Activated B cell treated with CpG ODN at 0.5 μM for 24 hours (primary cell): ENCODE results near the gene SIGLEC12. TPM values are rescaled to one million over a fixed set of nuclear protein-coding genes. Genes with fewer than 3 reads are reported as not detected.

ENCODE experiments used
- ATAC-seq: fragments of 200-7000 bp; cut with Tn5 transposase; one replicate; pipeline ENCODE4 v1.10.0; 2021; ENCODE audit warnings: low read depth, mild to moderate bottlenecking, moderate library complexity
- CTCF ChIA-PET: fragments of 350-600 bp; sonication (Branson Sonifier 250); formaldehyde crosslinking; loops from one replicate; lab custom pipeline; 2021; ENCODE audit warnings: antibody characterized with exemption; lab: Charles Lee
- POLR2A ChIA-PET: fragments of 350-600 bp; sonication (Branson Sonifier 250); formaldehyde crosslinking; loops from one replicate; lab custom pipeline; 2021; ENCODE audit warnings: antibody characterized with exemption; lab: Charles Lee
- DNase-seq: peaks from one replicate; pipeline ENCODE4 v3.0.0; 2022
- H3K27ac Mint-ChIP-seq: one replicate; pipeline ENCODE4 v1.8.0; 2020; ENCODE audit warnings: mixed read lengths
- H3K27me3 Mint-ChIP-seq: one replicate; pipeline ENCODE4 v1.8.0; 2021; ENCODE audit warnings: mixed read lengths
- H3K36me3 Mint-ChIP-seq: one replicate; pipeline ENCODE4 v1.8.0; 2021; ENCODE audit warnings: low read depth, mixed read lengths
- H3K4me1 Mint-ChIP-seq: one replicate; pipeline ENCODE4 v1.8.0; 2021; ENCODE audit warnings: mixed read lengths
- H3K4me3 Mint-ChIP-seq: one replicate; pipeline ENCODE4 v1.8.0; 2020; ENCODE audit warnings: mild to moderate bottlenecking, mixed read lengths
- H3K9me3 Mint-ChIP-seq: one replicate; pipeline ENCODE4 v1.8.0; 2020; ENCODE audit warnings: mixed read lengths
- intact Hi-C: fragments of 100-400 bp; cut with micrococcal nuclease; formaldehyde crosslinking; loops from one replicate; pipeline ENCODE4 v1.15.1; 2024
- total RNA-seq: library from RNA; stranded (reverse); gene quantifications from 2 replicates; pipeline ENCODE4 v1.2.3, GENCODE V29; 2022
- TF ChIP-seq, protein P1 (sequence below): fragments of 200-600 bp; IDR thresholded peaks from one replicate; pipeline ENCODE4 v1.8.0; 2022; ENCODE audit warnings: antibody characterized with exemption, mild to moderate bottlenecking

The SIGLEC12 gene
- total RNA-seq, 1 donor from 2014 or later: not detected

- Mint-ChIP-seq H3K4me1 (no peaks in the 10 kb centered on the region), H3K27ac (no peak overlapping the region), H3K36me3 (no peaks in the 10 kb centered on the region), H3K27me3 (peaks cover 16% of the 10 kb centered on the region), H3K4me3 (no peak overlapping the region), H3K9me3 (no peaks in the 10 kb centered on the region)
- CTCF ChIA-PET: no interaction called here
- DNase-seq (no peak), ATAC-seq (no peak)
- TF ChIP-seq, protein P1, sequence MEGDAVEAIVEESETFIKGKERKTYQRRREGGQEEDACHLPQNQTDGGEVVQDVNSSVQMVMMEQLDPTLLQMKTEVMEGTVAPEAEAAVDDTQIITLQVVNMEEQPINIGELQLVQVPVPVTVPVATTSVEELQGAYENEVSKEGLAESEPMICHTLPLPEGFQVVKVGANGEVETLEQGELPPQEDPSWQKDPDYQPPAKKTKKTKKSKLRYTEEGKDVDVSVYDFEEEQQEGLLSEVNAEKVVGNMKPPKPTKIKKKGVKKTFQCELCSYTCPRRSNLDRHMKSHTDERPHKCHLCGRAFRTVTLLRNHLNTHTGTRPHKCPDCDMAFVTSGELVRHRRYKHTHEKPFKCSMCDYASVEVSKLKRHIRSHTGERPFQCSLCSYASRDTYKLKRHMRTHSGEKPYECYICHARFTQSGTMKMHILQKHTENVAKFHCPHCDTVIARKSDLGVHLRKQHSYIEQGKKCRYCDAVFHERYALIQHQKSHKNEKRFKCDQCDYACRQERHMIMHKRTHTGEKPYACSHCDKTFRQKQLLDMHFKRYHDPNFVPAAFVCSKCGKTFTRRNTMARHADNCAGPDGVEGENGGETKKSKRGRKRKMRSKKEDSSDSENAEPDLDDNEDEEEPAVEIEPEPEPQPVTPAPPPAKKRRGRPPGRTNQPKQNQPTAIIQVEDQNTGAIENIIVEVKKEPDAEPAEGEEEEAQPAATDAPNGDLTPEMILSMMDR: no peak
- POLR2A ChIA-PET: no interaction called here
- intact Hi-C loops: no loop called here
Observed at GRCh38 chr19:51485960-51486660, 15.5 kb downstream of the SIGLEC12 start.

DNA sequence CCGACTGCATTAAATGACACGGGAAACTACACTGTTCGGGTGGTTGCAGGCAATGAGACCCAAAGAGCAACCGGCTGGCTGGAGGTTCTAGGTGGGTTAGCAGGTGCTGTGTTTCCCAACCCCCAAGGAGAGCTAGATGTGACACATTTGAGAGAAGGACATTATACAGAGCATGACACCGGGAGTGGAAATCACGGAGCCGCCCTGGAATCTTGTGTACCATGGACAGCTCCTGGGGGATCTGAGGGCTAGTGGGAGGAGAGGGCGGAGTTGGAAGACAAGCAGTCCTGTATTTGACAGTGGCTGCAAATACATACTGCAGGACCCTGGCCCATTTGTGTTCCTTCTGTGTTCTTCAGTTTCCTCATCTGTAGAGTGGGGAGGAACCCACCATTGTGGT, 21.0 kb downstream of the SIGLEC12 start:
- POLR2A ChIA-PET: no interaction called here
- H3K27me3 Mint-ChIP-seq: peaks cover 33% of the 10 kb centered on the region
- no peaks in the 10 kb centered on the region for H3K4me1 Mint-ChIP-seq
- no peak overlapping the region for H3K27ac Mint-ChIP-seq
- no peaks in the 10 kb centered on the region for H3K36me3 Mint-ChIP-seq
- H3K4me3 Mint-ChIP-seq: no peak overlapping the region
- no peaks in the 10 kb centered on the region for H3K9me3 Mint-ChIP-seq
- TF ChIP-seq, protein P1: no peak
- no peak for ATAC-seq
- CTCF ChIA-PET: no interaction called here
- no peak for DNase-seq
- intact Hi-C loops: no loop called here

GRCh38 chr19:51479531-51480331, 21.9 kb downstream of the SIGLEC12 start:
- POLR2A ChIA-PET: no interaction called here
- H3K27ac Mint-ChIP-seq: no peak overlapping the region
- ATAC-seq (no peak), DNase-seq (no peak)
- intact Hi-C loops: no loop called here
- peaks cover under 1% of the 10 kb centered on the region for H3K4me1 Mint-ChIP-seq
- H3K27me3 Mint-ChIP-seq: peaks cover 30% of the 10 kb centered on the region
- H3K9me3 Mint-ChIP-seq: no peaks in the 10 kb centered on the region
- TF ChIP-seq, protein P1: no peak
- no peak overlapping the region for H3K4me3 Mint-ChIP-seq
- H3K36me3 Mint-ChIP-seq: no peaks in the 10 kb centered on the region
- CTCF ChIA-PET: interaction anchor here (1.3 kb wide), 1 partner anchor 177 kb away, joined by 3 read pairs; no protein-coding TSS in a partner anchor

- TF ChIP-seq, protein P1: no peak
- Mint-ChIP-seq H3K27me3 (peaks cover 23% of the 10 kb centered on the region), H3K4me3 (no peak within 1 kb of the TSS), H3K4me1 (peaks cover 3% of the 10 kb centered on the region), H3K9me3 (no peaks in the 10 kb centered on the region), H3K27ac (no peak within 1 kb of the TSS), H3K36me3 (no peaks in the 10 kb centered on the region)
- ChIA-PET CTCF (interaction anchor here (1.3 kb wide), 2 partner anchors 11 to 178 kb away, joined by 3 read pairs; no protein-coding TSS in a partner anchor), POLR2A (no interaction called here)
- no peak for DNase-seq
- intact Hi-C loops: no loop called here
- no peak for ATAC-seq
Observed at GRCh38 chr19:51478381-51479234, 23.0 kb downstream of the SIGLEC12 start, which contains the start of gene CEACAM18. Gene CEACAM18, plus strand, starts transcription at chr19:51478539.
